ENCODE measurements around the gene SLC25A28. TPM values are rescaled to one million over a fixed set of nuclear protein-coding genes. Genes with fewer than 3 reads are reported as not detected.

The SLC25A28 gene
- total RNA-seq, 2 donors from 2014 or later = 15.3 to 22.1 TPM

- 0% methylated on average over 1 to 45 of the region's 78 CpGs for WGBS, 2 donors
- Histone ChIP-seq H3K4me3 (peak overlapping the region; percentile 24 to 52), H3K27me3 (no peaks in the 10 kb centered on the region), H3K27ac (peak overlapping the region; percentile 88 to 99 (median 97)), H3K36me3 (replicated peaks in 1 of 2; ENCODE audit: insufficient read depth in 1 of 2, low read depth in 2 of 2) (no peaks in the 10 kb centered on the region), H3K9me3 (no peaks in the 10 kb centered on the region), H3K4me1 (peaks cover 34% of the 10 kb centered on the region)
- ATAC-seq = peak; percentile 75
- peak; percentile 89 to 93 (median 90) for DNase-seq
- TF ChIP-seq POLR2A (IDR thresholded peaks at IDR 0.05) = peak in 2 of 3 donors; percentile 88 to 90
- peak in 4 of 7 experiments; percentile 23 to 42 (median 31) for TF ChIP-seq CTCF (IDR thresholded peaks at IDR 0.05)
- intact Hi-C loops (cut with DNase I) = no loop called here
Measured at GRCh38 chr10:99620711-99621453, 643 bp upstream of the SLC25A28 start.

DNA sequence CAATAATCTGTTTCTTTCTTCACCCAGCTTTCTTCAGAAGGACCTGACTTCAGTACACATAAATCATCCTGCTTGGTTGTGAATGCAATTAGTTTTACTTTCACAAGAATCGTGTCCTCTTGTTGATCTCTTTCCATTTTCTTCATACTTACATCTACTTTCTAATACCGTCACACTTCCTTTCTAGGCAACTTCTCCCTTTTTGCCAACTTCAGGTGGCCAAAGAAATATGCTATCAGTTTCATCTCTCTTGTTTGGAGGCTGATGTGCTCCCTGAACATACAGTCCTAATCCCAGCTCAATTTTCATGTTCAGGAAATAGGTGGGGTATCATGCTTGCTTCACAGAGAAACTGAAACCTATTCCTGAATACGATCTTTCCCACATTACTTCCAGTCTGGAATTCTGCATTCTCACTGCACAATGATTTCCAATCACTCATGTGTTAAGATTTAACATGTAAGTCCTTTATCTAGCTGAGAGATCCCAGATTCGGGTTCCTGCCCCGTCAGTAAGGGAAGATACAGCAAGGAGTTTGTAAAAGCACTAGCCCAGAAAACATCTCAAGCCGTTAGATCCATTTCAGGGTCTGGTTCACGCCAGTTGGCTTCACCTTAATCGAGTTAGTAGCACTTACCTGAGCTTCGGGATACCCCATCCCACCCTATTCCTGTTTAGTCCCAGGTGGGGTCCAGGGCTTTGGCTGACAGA, 994 bp downstream of the SLC25A28 start:
- intact Hi-C loops (cut with DNase I) = no loop called here
- no peak for ATAC-seq
- WGBS, 2 donors = 1 to 2% methylated on average over 9 of the region's 9 CpGs
- peak overlapping the region; percentile 45 to 78 for H3K4me3 ChIP-seq
- peaks cover 35% of the 10 kb centered on the region for H3K4me1 ChIP-seq
- H3K27ac ChIP-seq = peak overlapping the region in 3 of 4 donors; percentile 64 to 99 (median 97)
- H3K36me3 ChIP-seq (replicated peaks in 1 of 2; ENCODE audit: insufficient read depth in 1 of 2, low read depth in 2 of 2) = no peaks in the 10 kb centered on the region
- no peaks in the 10 kb centered on the region for H3K9me3 ChIP-seq
- no peaks in the 10 kb centered on the region for H3K27me3 ChIP-seq
- TF ChIP-seq CTCF (IDR thresholded peaks at IDR 0.05) (no peak), POLR2A (IDR thresholded peaks at IDR 0.05) (peak in 1 of 3 donors; percentile 8)
- DNase-seq = no peak

DNA sequence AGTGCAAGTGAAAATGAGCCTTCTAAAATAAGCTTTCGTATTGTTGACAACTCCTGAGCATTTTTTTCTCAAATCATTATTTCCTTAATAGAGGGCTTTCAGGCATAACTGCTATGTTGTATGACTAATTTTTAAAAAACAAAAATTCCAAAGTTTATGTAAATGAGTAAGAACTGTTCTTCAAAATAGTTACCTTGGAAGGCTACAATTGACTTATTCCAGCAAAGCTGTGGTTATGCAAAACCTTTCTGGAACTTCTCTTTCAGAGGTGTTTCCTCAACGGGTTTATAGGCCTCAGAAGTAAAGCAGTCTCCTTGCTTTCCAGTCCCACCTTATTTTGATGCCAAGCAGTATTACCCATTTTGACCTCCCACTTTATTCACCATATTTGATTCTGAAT, 2.5 kb downstream of the SLC25A28 start:
- intact Hi-C loops (cut with DNase I) = no loop called here
- H3K27me3 ChIP-seq = no peaks in the 10 kb centered on the region
- WGBS, 2 donors = 52 to 54% methylated on average over 2 of the region's 2 CpGs
- TF ChIP-seq POLR2A (IDR thresholded peaks at IDR 0.05) (no peak), CTCF (IDR thresholded peaks at IDR 0.05) (no peak)
- DNase-seq (no peak), ATAC-seq (no peak)
- H3K4me3 ChIP-seq = no peak overlapping the region
- no peak overlapping the region for H3K27ac ChIP-seq
- H3K9me3 ChIP-seq = no peaks in the 10 kb centered on the region
- H3K36me3 ChIP-seq (replicated peaks in 1 of 2; ENCODE audit: insufficient read depth in 1 of 2, low read depth in 2 of 2) = no peaks in the 10 kb centered on the region
- H3K4me1 ChIP-seq = peaks cover 35% of the 10 kb centered on the region

DNA sequence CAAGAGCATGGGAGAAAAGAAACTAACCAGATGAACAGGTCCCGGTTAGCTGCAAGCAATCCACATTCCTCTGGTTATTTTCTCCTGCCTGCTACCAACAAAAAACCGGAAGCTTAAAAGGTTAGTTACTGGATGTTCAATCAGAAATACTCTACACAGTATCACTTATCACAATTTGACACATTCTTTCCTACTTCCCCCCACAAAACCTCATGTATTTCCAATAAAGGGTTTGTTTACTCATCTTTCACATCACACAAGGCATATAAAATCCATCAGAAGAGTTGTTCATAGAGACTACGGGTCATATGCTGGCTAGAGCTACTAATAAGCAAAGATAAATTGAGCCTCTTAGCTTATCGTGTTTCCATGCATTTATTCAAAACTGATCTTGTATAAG, 4.8 kb downstream of the SLC25A28 start:
- intact Hi-C loops (cut with DNase I) = no loop called here
- Histone ChIP-seq H3K9me3 (no peaks in the 10 kb centered on the region), H3K27me3 (no peaks in the 10 kb centered on the region), H3K27ac (no peak overlapping the region), H3K4me3 (no peak overlapping the region), H3K4me1 (peaks cover 30% of the 10 kb centered on the region), H3K36me3 (replicated peaks in 1 of 2; ENCODE audit: insufficient read depth in 1 of 2, low read depth in 2 of 2) (peaks cover 0 to 5% of the 10 kb centered on the region in 2 donors)
- no peak for DNase-seq
- no peak for ATAC-seq
- no peak for TF ChIP-seq POLR2A (IDR thresholded peaks at IDR 0.05)
- no peak for TF ChIP-seq CTCF (IDR thresholded peaks at IDR 0.05)
- WGBS, 2 donors = 42 to 60% methylated on average over 4 of the region's 4 CpGs
